ENCODE data around the gene RESF1.

- TF ChIP-seq CTCF (conservative IDR thresholded peaks at IDR 0.05) (no peak), ZFX (IDR thresholded peaks at IDR 0.05) (no peak)
Measured at GRCh38 chr12:31947971-31948370, 11.2 kb upstream of the RESF1 start.

Measured in C4-2B (cell line).